IMR-90 (cell line): ENCODE measurements around the gene ETFB. TPM values are rescaled to one million over a fixed set of nuclear protein-coding genes. Genes with fewer than 3 reads are reported as not detected.
A peak's percentile ranks its signal among the peaks of the same experiment; 100 is the strongest.

Experiments used
- ATAC-seq: fragments of 200-7000 bp; cut with Tn5 transposase; 2 replicates; pipeline ENCODE4 v1.9.1; 2020; ENCODE audit warnings: low read depth, mild to moderate bottlenecking, moderate library complexity
- BruUV-seq: library from RNA; stranded (reverse); fragments of 400-500 nt; replicated peaks from 2 replicates; lab custom pipeline; 2021; lab: Mats Ljungman, UMichigan
- CTCF ChIA-PET: fragments of 300-600 bp; formaldehyde crosslinking; extraction: SDS; loops from one replicate; lab custom pipeline; 2021; ENCODE audit warnings: antibody characterized with exemption; lab: Yijun Ruan, JAX
- POLR2A ChIA-PET: fragments of 300-600 bp; sonication (Branson Sonifier 250); formaldehyde crosslinking; loops from one replicate; lab custom pipeline; 2022; ENCODE audit warnings: antibody characterized with exemption; ENCODE audit not compliant: unreplicated experiment; lab: Charles Lee
- DNase-seq: peaks from one replicate; pipeline ENCODE4 v3.0.0; 2013
- H2AFZ ChIP-seq: replicated peaks from 2 replicates; pipeline ENCODE3; 2013; ENCODE audit warnings: low read length, mild to moderate bottlenecking; ENCODE audit not compliant: poor library complexity
- H2AK5ac ChIP-seq: 2 replicates; pipeline ENCODE4 v1.6.1; 2013; ENCODE audit warnings: low read depth, low read length, inconsistent platforms
- H2AK9ac ChIP-seq: replicated peaks from 2 replicates; pipeline ENCODE3; 2013; ENCODE audit warnings: mild to moderate bottlenecking, low read depth, low read length, moderate library complexity; ENCODE audit not compliant: poor library complexity
- H2BK120ac ChIP-seq: 2 replicates; pipeline ENCODE4 v1.6.1; 2013; ENCODE audit warnings: low read depth, low read length, inconsistent platforms
- H2BK15ac ChIP-seq: 3 replicates; pipeline ENCODE4 v1.6.1; 2013; ENCODE audit warnings: low read depth, low read length, inconsistent platforms
- H2BK20ac ChIP-seq: 2 replicates; pipeline ENCODE4 v1.6.1; 2013; ENCODE audit warnings: low read depth, mild to moderate bottlenecking, inconsistent platforms, low read length, moderate library complexity
- H2BK5ac ChIP-seq: 2 replicates; pipeline ENCODE4 v1.6.1; 2013; ENCODE audit warnings: mild to moderate bottlenecking, low read depth, low read length, inconsistent platforms; ENCODE audit not compliant: poor library complexity, severe bottlenecking
- H3K14ac ChIP-seq: replicated peaks from 2 replicates; pipeline ENCODE4 v1.6.1; 2013; ENCODE audit warnings: low read depth, low read length, inconsistent platforms
- H3K18ac ChIP-seq: 2 replicates; pipeline ENCODE4 v1.6.1; 2013; ENCODE audit warnings: low read depth, low read length, control low read depth
- H3K23ac ChIP-seq: 2 replicates; pipeline ENCODE4 v1.6.1; 2013; ENCODE audit warnings: low read depth, low read length, inconsistent platforms
- H3K27ac ChIP-seq: 2 replicates; pipeline ENCODE4 v1.5.1; 2013; ENCODE audit warnings: mild to moderate bottlenecking, control low read depth, low read length; ENCODE audit not compliant: insufficient read depth
- H3K27me3 ChIP-seq: 2 replicates; pipeline ENCODE4 v1.6.1; 2013; ENCODE audit warnings: low read length; ENCODE audit not compliant: control insufficient read depth, insufficient read depth
- H3K36me3 ChIP-seq: 2 replicates; pipeline ENCODE4 v1.6.1; 2013; ENCODE audit warnings: low read length, mixed read lengths; ENCODE audit not compliant: control insufficient read depth, insufficient read depth
- H3K4ac ChIP-seq: 2 replicates; pipeline ENCODE4 v1.6.1; 2013; ENCODE audit warnings: low read depth, low read length, inconsistent platforms
- H3K4me1 ChIP-seq: 2 replicates; pipeline ENCODE4 v1.6.1; 2013; ENCODE audit warnings: low read length, mixed read lengths; ENCODE audit not compliant: control insufficient read depth, insufficient read depth
- H3K4me2 ChIP-seq: 2 replicates; pipeline ENCODE4 v1.6.1; 2013; ENCODE audit warnings: low read depth, mild to moderate bottlenecking, control low read depth, low read length, moderate library complexity
- H3K4me3 ChIP-seq: 2 replicates; pipeline ENCODE4 v1.5.1; 2013; ENCODE audit warnings: low read depth, mild to moderate bottlenecking, control low read depth, low read length, moderate library complexity; ENCODE audit not compliant: insufficient read depth
- H3K56ac ChIP-seq: 2 replicates; pipeline ENCODE4 v1.6.1; 2013; ENCODE audit warnings: low read length, inconsistent platforms; ENCODE audit not compliant: insufficient read depth; ENCODE audit errors: extremely low read depth
- H3K79me1 ChIP-seq, 2 experiments: 2 replicates each; pipeline ENCODE4 v1.6.1; 2013; ENCODE audit warnings: low read length in 2 of 2, inconsistent platforms in 1 of 2, low read depth in 1 of 2
- H3K9ac ChIP-seq: 2 replicates; pipeline ENCODE4 v1.6.1; 2013; ENCODE audit warnings: low read depth, low read length, control low read depth
- H3K9me1 ChIP-seq: 2 replicates; pipeline ENCODE4 v1.6.1; 2013; ENCODE audit warnings: low read length, inconsistent platforms; ENCODE audit not compliant: insufficient read depth
- H3K9me3 ChIP-seq: 2 replicates; pipeline ENCODE4 v1.6.1; 2013; ENCODE audit warnings: low read length; ENCODE audit not compliant: control insufficient read depth, insufficient read depth
- H4K20me1 ChIP-seq: 2 replicates; pipeline ENCODE4 v1.6.1; 2013; ENCODE audit warnings: low read length, inconsistent platforms; ENCODE audit not compliant: insufficient read depth
- H4K5ac ChIP-seq: 2 replicates; pipeline ENCODE4 v1.6.1; 2013; ENCODE audit warnings: mild to moderate bottlenecking, low read depth, low read length, control low read depth
- H4K8ac ChIP-seq, 2 experiments: 2 replicates each; pipeline ENCODE4 v1.6.1; 2013; ENCODE audit warnings: low read depth in 2 of 2, low read length in 2 of 2, control low read depth in 1 of 2, inconsistent platforms in 1 of 2
- H4K91ac ChIP-seq: 2 replicates; pipeline ENCODE4 v1.6.1; 2013; ENCODE audit warnings: low read depth, low read length, inconsistent platforms; ENCODE audit not compliant: insufficient read depth
- BHLHE40 ChIP-seq: fragments of 150-350 bp; IDR thresholded peaks from 2 replicates; pipeline ENCODE4 v1.6.1; 2016; ENCODE audit warnings: mild to moderate bottlenecking, low read depth, low read length
- CHD1 ChIP-seq: IDR thresholded peaks from 2 replicates; pipeline ENCODE4 v1.6.1; 2012; ENCODE audit warnings: low read depth, low read length, improper control_type of control experiment
- FOS ChIP-seq: fragments of 150-350 bp; IDR thresholded peaks from 2 replicates; pipeline ENCODE4 v1.6.1; 2016; ENCODE audit warnings: low read depth, low read length
- MAFK ChIP-seq: IDR thresholded peaks from 2 replicates; pipeline ENCODE4 v1.6.1; 2012; ENCODE audit warnings: low read depth, low read length, improper control_type of control experiment
- MAZ ChIP-seq: IDR thresholded peaks from 2 replicates; pipeline ENCODE4 v1.6.1; 2012; ENCODE audit warnings: low read depth, mild to moderate bottlenecking, low read length, improper control_type of control experiment, moderate library complexity, borderline replicate concordance
- MXI1 ChIP-seq: IDR thresholded peaks from 2 replicates; pipeline ENCODE4 v1.6.1; 2012; ENCODE audit warnings: low read depth, mild to moderate bottlenecking, low read length, moderate library complexity, borderline replicate concordance
- NFE2L2 ChIP-seq: fragments of 150-350 bp; IDR thresholded peaks from 2 replicates; pipeline ENCODE4 v1.6.1; 2016; ENCODE audit warnings: low read depth, mild to moderate bottlenecking, low read length
- POLR2A ChIP-seq: IDR thresholded peaks from 2 replicates; pipeline ENCODE4 v1.6.1; 2012; ENCODE audit warnings: mild to moderate bottlenecking, low read depth, low read length
- RAD21 ChIP-seq: IDR thresholded peaks from 2 replicates; pipeline ENCODE4 v1.6.1; 2012; ENCODE audit warnings: low read length, improper control_type of control experiment
- RCOR1 ChIP-seq: IDR thresholded peaks from 2 replicates; pipeline ENCODE4 v1.6.1; 2012; ENCODE audit warnings: mild to moderate bottlenecking, low read length, improper control_type of control experiment; ENCODE audit not compliant: insufficient replicate concordance
- RFX5 ChIP-seq: IDR thresholded peaks from 2 replicates; pipeline ENCODE4 v1.8.0; 2012; ENCODE audit warnings: low read depth, mild to moderate bottlenecking, low read length, moderate library complexity
- SMC3 ChIP-seq: fragments of 150-350 bp; IDR thresholded peaks from 2 replicates; pipeline ENCODE4 v1.6.1; 2016; ENCODE audit warnings: low read depth, mild to moderate bottlenecking, antibody characterized with exemption, low read length, moderate library complexity
- WGBS, 2 experiments: methylation state at CpG; one replicate each; pipeline versions ENCODE4 v1.1.5 to v1.1.7; 2013; ENCODE audit warnings: missing lambda C conversion rate in 2 of 2; ENCODE audit not compliant: insufficient read length in 1 of 2; ENCODE audit errors: extremely low coverage in 2 of 2; 5-methylcytosine and 5-hydroxymethylcytosine counted together
- dilution Hi-C: fragments of 300-500 bp; cut with HindIII; formaldehyde crosslinking; loops from one replicate; pipeline ENCODE4 v1.14.3; 2018; ENCODE audit warnings: low sequenced_read_pairs; ENCODE audit not compliant: unreplicated experiment
- in situ Hi-C: fragments of 300-500 bp; cut with MboI; formaldehyde crosslinking; loops from 3 replicates; pipeline ENCODE4 v1.14.3; 2019; ENCODE audit warnings: low sequenced_read_pairs, inconsistent platforms, mixed read lengths
- intact Hi-C: fragments of 100-400 bp; cut with micrococcal nuclease; formaldehyde crosslinking; loops from 2 replicates; pipeline ENCODE4 v1.10.0; 2022
- polyA plus RNA-seq, 3 experiments: library from polyadenylated mRNA; depleted of rRNA; stranded (reverse); fragments of >200 nt; gene quantifications; 2 replicates each; pipeline ENCODE4 v1.2.3, GENCODE V29; 2012; ENCODE audit warnings: low replicate concordance in 1 of 3
- total RNA-seq: library from RNA; depleted of rRNA; stranded (reverse); fragments of >200 nt; gene quantifications from 2 replicates; pipeline ENCODE4 v1.2.3, GENCODE V29; 2012
- TF ChIP-seq, protein P1 (sequence below): conservative IDR thresholded peaks from 2 replicates; pipeline ENCODE4 v1.5.1; 2012; ENCODE audit warnings: mild to moderate bottlenecking, low read depth, low read length, improper control_type of control experiment
- TF ChIP-seq, protein P2 (sequence below): fragments of 150-350 bp; IDR thresholded peaks from 2 replicates; pipeline ENCODE4 v1.6.1; 2016; ENCODE audit warnings: low read depth, mild to moderate bottlenecking, low read length, moderate library complexity, borderline replicate concordance

The ETFB gene
- total and polyA plus RNA-seq, 2 of the 4 experiments (the other 2 are of a cell fraction): 141 to 166 TPM

DNA sequence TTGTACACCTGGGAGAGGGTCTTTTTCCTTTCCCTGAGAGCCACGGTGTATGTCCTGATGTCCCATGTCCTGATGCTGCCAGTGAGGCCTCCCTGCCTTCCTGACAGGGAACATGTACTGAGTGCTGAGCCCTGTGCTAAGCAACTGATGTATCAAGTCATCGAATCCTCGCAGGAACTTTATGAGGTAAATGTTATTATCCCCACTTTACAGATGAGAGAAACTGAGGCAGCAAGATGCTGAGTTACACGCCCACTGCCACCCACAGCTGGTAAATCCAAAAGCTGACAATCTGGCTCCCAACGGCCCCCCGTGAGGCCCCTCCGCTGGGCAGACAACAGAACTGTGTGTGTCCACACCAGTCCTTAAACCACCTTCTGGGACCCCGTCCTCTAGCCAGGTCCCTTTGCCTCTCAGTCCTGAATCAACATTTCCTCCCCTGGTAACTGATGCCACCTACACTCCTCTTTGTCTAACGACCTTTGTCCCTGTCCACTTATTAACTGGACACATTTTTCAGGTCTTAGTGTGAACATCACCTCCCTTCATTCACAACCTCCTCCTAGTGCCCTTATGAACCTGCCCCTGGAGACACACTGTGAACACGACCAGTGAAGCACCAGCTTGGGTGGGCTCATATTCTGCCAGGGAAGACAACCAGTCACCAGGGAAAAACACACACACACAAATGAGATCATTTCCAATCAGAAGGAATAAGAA lies 18.8 kb downstream of the ETFB start:
- H2AFZ ChIP-seq: no peak overlapping the region
- CTCF ChIA-PET: no interaction called here
- no peak overlapping the region for H3K9ac ChIP-seq
- peaks cover 2% of the 10 kb centered on the region; the same call in 1 of the 2 replicates for H3K4me1 ChIP-seq
- no peak overlapping the region for H3K27ac ChIP-seq
- BruUV-seq: no TSS peak
- H2BK5ac ChIP-seq: no peak overlapping the region
- dilution Hi-C loops (no loop called here), intact Hi-C loops (no loop called here), in situ Hi-C loops (no loop called here)
- no peak overlapping the region for H3K14ac ChIP-seq
- H3K4me2 ChIP-seq: no peak overlapping the region
- no peaks in the 10 kb centered on the region; the same call in 1 of the 2 replicates for H3K9me1 ChIP-seq
- no peaks in the 10 kb centered on the region; the same call in 1 of the 2 replicates for H3K9me3 ChIP-seq
- DNase-seq (no peak), ATAC-seq (no peak)
- H2BK120ac ChIP-seq: no peak overlapping the region
- H4K91ac ChIP-seq: no peak overlapping the region
- H3K36me3 ChIP-seq: peaks cover 31% of the 10 kb centered on the region
- no peak overlapping the region for H4K8ac ChIP-seq
- H3K4me3 ChIP-seq: no peak overlapping the region
- H3K79me1 ChIP-seq: no peaks in the 10 kb centered on the region
- H3K18ac ChIP-seq: no peak overlapping the region
- H2AK9ac ChIP-seq: peak overlapping the region; percentile 55
- H4K5ac ChIP-seq: no peak overlapping the region
- H4K20me1 ChIP-seq: no peaks in the 10 kb centered on the region
- H3K27me3 ChIP-seq: no peaks in the 10 kb centered on the region
- no peak for TF ChIP-seq POLR2A
- no peak for TF ChIP-seq RAD21
- TF ChIP-seq CHD1: no peak
- no peak for TF ChIP-seq FOS
- no peak for TF ChIP-seq NFE2L2
- no peak for TF ChIP-seq SMC3
- TF ChIP-seq BHLHE40: no peak
- TF ChIP-seq, protein P1, sequence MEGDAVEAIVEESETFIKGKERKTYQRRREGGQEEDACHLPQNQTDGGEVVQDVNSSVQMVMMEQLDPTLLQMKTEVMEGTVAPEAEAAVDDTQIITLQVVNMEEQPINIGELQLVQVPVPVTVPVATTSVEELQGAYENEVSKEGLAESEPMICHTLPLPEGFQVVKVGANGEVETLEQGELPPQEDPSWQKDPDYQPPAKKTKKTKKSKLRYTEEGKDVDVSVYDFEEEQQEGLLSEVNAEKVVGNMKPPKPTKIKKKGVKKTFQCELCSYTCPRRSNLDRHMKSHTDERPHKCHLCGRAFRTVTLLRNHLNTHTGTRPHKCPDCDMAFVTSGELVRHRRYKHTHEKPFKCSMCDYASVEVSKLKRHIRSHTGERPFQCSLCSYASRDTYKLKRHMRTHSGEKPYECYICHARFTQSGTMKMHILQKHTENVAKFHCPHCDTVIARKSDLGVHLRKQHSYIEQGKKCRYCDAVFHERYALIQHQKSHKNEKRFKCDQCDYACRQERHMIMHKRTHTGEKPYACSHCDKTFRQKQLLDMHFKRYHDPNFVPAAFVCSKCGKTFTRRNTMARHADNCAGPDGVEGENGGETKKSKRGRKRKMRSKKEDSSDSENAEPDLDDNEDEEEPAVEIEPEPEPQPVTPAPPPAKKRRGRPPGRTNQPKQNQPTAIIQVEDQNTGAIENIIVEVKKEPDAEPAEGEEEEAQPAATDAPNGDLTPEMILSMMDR: no peak
- TF ChIP-seq RCOR1: no peak
- no peak for TF ChIP-seq RFX5
- TF ChIP-seq MXI1: no peak
- no peak for TF ChIP-seq MAFK
- TF ChIP-seq, protein P2, sequence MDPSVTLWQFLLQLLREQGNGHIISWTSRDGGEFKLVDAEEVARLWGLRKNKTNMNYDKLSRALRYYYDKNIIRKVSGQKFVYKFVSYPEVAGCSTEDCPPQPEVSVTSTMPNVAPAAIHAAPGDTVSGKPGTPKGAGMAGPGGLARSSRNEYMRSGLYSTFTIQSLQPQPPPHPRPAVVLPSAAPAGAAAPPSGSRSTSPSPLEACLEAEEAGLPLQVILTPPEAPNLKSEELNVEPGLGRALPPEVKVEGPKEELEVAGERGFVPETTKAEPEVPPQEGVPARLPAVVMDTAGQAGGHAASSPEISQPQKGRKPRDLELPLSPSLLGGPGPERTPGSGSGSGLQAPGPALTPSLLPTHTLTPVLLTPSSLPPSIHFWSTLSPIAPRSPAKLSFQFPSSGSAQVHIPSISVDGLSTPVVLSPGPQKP: no peak
- TF ChIP-seq MAZ: no peak
- H3K56ac ChIP-seq: no peak overlapping the region
- WGBS, 2 experiments: 90% methylated on average over 2 of the region's 10 CpGs; no CpG with 5 or more reads in 1 of the 2 experiments
- H2BK20ac ChIP-seq: no peak overlapping the region
- H3K4ac ChIP-seq: no peak overlapping the region
- no peak overlapping the region for H2BK15ac ChIP-seq
- POLR2A ChIA-PET: no interaction called here
- H3K23ac ChIP-seq: no peak overlapping the region
- no peak overlapping the region for H2AK5ac ChIP-seq
